DMS114 treated with DMSO at 0.1 percent for 48 hours (cell line): ENCODE measurements around the gene ANP32E.
"Not testable (repeated sequence)": the region's sequence is repeated elsewhere in the genome, so short reads cannot be mapped to it uniquely, and the experiment has no call there.

Experiments
- DNase-seq: peaks from one replicate; lab custom pipeline; 2025; ENCODE audit not compliant: unreplicated experiment; lab: John Stamatoyannopoulos, UW

Gene ANP32E

DNA sequence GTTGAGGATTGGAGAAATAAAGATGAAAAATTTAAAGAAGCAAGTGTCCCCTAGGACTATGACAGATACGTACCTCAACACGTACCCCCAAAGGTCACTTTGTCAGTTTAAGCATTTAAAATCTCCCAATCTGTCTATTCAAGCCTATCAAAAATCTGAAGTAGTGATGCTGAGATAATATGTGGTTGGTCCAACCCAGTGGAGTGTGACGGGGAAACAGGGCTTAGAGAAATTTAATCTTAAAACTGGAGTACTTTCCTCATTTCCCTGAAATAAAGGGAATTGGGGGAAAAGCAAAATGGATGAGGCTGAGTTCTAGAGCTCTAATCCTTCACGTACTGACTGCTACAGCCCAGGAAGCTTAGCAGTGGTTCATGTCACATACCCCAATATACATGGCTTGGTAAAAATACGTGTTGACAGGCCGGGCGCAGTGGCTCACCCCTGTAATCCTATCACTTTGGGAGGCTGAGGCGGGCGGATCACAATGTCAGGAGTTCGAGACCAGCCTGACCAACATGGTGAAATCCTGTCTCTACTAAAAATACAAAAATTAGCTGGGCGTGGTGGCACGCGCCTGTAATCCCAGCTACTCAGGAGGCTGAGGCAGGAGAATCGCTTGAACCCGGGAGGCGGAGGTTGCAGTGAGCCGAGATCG lies 21.7 kb downstream of the ANP32E start:
- DNase-seq = not testable (repeated sequence)

DNA sequence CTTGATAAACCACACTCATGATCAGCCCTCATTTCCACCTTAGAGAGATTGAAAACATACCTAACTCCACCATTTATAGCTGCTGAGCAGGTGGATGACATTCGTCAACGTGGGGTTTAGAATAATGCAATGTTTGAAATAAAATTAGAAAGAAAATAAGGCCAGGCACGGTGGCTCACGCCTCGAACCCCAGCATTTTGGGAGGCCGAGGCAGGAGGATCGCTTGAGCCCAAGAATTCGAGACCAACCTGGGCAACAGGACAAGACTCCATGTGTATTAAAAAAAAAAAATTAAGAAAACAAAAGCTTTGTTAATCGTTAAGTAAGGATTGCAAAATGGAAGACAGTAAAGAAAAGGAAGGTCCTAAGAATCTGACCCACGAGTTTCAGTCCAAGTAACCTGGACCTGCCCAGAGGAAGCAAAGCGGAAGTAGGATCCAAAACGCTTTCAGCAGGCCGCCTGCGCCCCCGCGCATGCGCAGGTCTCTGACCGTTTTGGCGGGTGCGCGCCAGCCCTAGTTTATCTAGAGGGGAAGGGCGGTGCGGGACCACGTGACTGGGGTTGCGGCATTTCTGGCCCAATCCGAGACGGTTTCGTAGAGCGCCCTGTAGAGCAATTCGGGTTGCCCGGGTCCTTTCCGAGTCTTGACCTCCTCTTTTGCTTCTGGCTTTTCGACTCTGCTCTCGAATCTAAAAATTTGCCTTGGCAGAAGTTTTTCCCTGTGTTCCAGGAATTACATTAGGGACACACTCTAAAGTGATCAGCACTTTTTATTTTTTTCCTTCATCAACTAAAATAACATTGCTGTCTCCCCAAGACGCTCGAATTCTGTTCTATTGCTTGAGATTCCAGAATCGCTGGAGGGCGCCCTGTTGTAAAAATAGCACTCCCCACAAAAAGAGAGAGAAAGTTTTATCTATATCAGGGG lies 22.5 kb downstream of the ANP32E start:
- DNase-seq = peak; percentile 97

DNA sequence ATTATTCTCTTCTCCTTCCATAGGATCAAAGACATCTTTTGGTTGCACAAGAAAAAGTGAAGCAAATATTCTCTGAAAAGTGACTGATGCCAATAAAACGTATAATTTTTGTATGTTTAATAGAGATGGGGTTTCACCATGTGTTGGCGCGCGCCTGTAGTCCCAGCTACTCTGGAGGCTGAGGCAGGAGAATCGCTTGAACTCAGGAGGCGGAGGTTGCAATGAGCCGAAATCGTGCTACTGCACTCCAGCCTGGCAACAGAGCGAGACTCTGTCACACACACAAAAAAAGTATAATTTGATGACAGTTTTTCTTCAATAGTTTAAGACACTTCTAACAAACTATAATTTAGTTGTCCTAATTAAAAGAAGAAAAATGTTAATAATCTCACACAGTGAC lies 23.8 kb downstream of the ANP32E start:
- no peak for DNase-seq

DNA sequence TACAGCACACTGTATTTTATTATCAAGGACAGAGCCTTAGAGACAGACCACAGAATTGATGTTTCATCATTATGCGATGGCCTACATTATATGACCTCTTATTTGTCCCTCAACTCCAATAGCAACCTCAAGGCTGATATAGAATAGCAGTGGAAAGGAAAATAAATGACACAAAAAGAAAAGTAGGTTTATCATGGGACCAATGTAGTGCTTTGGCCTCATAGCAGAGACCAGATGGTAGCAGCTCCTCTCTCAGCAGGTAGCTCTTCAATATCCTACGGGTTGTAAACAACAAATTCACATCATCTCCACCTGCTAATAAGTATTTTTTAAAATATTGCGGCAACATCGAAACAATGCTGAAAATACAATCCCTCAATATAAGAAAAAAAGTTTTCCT lies 25.2 kb downstream of the ANP32E start:
- DNase-seq = no peak

DNA sequence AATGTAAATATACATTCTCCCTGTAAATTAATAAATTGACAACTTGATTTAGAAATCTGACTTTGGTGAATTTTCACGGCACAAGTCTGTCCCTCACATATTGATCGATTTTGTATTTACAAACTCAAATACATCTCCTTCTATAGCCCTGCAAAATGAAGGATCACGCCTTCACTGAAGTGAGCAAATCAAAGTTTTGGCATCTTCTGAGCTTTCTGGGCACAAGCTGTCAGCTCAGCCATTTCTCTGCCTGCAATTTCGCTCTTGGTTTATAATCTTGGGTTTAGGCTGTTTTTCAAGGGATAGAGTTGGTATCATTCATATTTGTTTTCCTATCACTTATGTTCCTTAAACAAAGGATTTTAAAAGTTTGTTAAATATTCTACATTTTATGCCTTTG lies 25.8 kb downstream of the ANP32E start:
- no peak for DNase-seq

DNA sequence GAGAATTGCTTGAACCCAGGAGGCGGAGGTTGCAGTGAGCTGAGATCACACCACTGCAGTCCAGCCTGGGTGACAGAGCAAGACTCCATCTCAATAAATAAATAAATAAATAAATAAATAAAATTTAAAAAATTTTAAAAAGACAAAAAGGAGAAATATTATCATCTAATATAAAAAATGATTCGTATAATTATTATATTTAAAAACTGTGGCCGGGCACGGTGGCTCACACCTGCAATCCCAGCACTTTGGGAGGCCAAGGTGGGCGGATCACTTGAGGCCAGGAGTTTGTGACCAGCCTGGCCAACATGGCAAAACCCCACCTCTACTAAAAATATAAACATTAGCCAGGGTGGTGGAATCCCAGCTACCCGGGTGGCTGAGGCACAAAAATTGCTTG lies 27.5 kb downstream of the ANP32E start:
- not testable (repeated sequence) for DNase-seq

DNA sequence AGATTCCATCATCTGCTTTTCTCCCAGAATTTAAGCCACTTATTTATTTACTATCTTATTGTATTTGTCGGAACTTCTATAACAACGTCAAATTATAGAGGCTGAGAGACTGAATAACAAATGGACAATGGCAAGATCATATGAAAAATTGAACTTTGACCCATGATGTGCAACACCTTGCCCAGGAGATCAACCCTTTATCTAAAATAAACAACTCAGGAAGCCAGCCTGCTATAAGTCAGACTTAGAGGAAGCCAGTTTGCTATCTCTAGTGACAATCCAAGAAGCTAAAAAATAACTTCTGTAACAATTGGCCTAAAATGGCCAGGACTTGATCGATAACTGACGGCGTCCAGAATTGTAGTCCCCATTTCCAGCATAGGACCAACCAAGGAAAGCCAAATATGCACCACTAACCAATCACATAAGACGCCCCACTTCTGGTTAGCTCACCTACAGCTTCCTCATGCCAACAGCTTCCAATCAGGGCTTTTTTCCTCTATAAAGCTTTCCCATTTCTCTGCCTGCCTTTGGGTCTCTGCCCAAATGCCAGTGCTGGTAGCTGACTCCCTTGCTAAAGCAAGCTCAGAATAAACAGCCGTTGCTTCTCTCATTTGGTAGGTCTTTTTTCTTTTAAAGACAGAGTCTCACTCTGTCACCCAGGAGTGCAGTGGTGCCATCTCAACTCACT lies 28.5 kb downstream of the ANP32E start:
- DNase-seq = no peak

DNA sequence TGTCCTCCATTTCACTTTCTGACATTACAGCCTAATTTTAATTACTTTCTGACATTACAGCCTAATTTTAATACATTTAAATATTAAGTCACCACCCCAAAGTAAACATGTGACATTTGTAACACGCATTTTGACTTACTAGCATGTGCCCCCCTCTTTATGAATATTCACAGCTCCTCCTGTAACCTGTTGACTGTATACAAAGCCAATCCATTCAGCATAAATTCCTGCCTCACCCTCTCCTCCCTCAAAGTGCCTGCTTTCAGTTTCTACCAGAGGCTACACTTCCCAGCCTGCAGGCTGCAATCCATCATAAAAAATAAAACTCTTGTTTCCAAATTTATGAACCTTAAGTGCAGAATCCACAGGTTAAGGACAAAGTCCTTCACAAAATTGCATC lies 39.5 kb downstream of the ANP32E start:
- DNase-seq = no peak

DNA sequence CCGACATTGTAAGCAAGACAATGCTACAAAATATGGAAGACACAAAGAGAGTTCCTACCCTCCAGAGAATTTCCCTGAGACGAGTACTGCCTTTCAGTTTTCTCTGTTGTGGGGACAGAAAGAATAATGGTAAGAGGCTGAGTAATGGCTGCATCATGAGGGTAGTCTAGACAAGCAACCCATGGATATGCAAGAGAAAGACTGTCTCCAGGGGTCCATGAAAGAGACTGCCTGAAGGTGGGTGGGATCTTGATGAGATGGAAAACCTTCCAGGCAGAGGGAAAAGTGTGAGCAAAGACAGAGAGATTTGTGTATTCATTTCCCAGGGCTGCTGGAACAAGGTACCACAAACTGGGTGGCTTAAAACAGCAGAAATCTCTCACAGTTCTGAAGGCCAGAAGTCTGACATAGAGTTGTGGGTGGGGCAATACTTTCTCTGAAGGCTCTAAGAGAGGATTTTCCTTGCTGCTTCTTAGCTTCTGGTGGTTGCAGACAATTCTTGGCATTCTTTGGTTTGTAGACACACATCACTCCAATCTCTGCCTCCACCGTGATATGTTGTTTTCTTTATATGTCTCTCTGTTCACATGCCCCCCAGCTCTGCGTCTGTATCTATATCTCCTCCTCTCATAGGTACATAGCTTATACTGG lies 41.4 kb downstream of the ANP32E start:
- no peak for DNase-seq

DNA sequence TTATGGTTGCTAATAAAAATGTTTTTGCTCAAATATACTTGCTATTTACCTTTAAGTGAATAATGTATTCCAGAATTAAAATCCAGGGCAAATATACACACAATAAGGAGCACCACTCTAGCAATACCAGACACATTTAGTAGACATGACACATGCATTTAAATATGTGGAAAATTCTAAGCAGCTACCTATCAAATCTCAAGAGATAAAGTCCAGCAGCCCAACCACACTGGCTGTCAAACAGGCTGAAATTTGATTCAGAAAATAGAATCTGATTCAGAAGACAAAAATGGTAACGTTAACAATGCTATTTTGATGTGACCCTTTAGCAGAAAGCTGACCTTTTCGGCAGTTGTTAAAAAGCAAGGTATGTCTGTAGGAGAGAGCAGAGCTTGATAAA lies 43.9 kb downstream of the ANP32E start:
- DNase-seq = no peak

DNA sequence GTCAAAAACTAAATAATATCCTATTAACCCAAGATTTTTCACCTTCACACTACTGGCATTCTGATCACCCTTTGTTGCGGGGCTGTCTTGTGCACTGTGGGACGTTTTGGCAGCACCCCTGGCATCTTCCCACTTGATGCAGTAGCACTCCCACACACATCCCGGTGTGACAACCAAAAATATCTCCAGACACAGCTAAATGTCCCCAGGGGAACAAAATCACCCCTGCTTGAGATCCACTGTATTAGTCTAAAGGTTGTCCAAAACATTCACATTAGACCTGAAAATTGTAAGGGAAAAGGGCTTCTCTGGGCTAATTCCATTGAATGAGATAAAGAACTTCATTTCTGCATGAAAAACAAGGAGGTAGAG lies 48.4 kb downstream of the ANP32E start:
- DNase-seq = no peak

DNA sequence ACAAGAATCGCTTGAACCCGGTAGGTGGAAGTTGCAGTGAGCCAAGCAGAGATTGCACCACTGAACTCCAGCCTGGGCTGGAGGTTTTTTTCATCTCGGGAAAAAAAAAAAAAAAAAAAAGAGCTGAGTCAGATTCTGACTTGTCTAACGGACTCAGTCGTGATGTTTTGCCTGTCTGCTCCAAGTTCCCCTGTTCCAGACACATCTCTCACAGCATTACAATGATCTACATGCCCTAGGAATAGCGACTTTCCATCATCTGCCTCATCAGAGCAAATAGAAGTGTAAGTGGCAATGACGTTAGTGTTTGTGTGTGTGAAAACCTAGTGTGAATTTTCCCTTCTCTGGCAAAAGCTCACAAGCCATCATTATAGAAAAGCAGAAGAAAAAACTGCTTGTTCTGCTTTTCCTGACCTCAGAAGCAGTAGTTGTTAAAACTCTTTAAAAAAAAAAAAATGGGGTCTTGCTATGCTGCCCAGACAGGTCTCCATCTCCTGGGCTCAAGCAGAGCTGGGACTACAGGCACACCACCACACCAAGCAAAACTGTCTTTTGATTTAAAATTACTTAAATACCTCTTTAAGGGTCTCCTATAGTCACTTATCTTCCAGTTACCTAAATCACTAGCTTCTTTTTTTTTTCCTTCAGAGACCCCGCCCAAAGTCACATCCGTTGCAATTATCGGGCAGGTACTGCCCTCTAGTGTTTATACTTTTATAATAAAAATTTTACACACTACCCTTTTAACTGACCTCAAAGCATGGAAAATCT lies 48.9 kb downstream of the ANP32E start:
- peak; percentile 81 for DNase-seq

DNA sequence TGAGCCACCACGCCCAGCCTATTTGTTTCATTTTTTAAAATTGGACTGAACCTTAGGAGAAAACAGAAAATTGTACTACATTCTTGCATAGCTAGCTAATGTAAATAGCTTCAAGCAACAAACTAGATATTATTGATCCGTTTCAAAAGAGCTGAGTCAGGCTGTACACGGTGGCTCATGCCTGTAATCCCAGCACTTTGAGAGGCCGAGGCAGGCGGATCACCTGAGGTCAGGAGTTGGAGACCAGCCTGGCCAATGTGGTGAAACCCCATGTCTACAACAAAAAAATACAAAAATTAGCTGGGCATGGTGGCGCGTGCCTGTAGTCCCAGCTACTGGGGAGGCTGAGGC lies 49.5 kb downstream of the ANP32E start:
- not testable (repeated sequence) for DNase-seq

DNA sequence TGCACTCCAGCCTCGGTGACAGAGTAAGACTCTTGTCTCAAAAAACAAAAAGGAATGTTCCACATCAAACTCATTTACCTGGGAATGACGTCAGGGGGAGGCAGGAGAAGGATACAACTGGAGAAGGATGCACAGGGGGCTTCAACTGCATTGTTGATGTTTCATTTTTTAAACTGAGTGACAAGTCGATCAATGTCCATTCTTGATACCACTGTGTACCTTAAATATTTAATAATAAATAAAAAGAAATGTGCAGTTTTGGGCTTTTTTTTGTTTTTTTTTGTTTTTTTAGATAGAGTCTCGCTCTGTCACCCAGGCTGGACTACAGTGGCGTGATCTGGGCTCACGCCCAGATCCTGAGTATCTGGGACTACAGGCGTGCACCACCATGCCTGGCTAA lies 50.4 kb downstream of the ANP32E start:
- no peak for DNase-seq

DNA sequence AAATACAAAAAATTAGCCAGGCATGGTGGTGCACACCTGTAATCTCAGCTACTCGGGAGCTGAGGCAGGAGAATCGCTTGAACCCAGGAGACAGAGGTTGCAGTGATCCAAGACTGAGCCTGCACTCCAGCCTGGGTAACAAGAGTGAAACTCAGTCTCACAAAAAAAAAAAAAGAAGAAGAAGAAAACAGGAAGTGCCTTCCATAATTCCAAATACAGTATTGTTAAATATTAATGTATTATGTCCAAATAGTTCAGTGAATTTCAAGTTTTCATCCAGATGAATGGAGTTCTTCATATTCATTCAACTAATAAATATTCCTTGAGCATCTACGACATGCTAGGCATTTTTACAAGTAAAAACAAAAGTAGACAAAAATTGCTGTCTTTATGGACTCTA lies 52.9 kb downstream of the ANP32E start:
- no peak for DNase-seq

DNA sequence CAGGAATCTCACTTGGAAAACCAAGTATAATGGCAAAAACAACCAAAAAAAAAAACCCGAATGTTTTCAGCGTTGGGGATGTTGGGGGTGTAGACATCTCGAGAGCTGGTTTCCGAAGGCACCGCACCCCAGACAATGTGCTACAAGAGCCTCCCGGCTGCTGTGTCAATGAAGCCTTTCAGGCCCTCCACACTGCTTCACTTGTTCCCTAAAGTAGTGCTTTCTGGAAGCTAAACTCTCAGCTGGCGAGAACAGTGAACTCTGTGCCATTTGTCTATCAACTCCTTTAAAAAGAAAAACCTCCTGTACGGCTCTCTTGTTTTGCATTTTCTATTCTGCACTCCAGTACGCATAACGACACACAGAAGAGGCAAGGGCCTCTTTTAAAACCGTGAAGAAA lies 53.7 kb downstream of the ANP32E start:
- DNase-seq = no peak

DNA sequence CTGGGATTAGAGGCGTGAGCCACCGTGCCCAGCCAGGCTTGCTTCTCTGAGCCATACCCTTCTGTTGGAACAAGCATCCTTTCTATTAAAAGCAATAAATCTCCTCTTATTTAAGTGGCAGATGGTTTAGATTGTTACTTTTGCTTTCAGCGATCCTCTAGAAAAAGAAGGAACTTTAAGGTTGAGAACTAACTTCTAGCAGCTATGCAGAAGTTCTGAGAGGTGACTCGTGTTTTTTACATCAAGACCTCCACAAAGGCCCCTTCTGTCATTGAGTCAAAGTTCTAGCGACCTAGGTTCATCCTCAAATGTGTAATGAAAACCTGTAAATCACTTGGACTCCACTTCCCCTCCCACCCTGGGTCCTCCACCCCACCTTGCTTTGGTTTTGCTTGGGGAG lies 55.4 kb downstream of the ANP32E start:
- no peak for DNase-seq

DNA sequence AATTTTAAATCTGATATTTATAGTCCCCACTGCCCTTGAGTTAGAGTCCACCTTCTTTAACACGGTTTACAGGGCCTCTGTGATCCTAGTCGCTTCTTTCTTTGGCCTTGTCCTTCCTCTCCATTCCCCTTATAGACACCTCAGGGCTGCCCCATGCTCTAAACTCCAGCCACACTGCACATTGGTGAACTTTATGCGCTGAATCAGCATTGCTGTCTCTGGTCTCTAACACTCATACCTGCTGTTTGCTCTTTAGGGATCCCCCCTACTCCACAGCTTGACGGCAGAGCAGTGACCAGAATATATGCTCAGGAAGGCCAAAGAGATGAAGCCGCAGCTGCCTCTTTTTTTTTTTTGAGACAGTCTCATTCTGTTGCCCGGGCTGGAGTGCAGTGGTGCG lies 56.0 kb downstream of the ANP32E start:
- DNase-seq = no peak

DNA sequence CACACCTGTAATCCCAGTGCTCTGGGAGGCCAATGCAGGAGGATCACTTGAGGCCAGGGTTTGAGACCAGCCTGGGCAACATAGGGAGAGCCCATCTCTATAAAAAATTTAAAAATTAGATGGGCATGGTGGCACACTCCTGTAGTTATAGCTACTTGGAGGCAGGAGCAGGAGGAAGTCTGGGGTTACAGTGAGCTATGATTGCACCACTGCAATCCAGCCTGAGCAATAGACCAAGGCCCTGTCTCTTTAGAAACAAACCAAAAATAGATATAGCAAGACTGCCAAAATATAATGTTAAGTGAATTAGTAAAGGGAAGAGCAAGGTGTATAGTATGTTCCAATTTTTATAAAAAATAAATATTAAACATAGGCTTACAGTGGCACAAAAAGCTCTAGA lies 57.4 kb downstream of the ANP32E start:
- no peak for DNase-seq

DNA sequence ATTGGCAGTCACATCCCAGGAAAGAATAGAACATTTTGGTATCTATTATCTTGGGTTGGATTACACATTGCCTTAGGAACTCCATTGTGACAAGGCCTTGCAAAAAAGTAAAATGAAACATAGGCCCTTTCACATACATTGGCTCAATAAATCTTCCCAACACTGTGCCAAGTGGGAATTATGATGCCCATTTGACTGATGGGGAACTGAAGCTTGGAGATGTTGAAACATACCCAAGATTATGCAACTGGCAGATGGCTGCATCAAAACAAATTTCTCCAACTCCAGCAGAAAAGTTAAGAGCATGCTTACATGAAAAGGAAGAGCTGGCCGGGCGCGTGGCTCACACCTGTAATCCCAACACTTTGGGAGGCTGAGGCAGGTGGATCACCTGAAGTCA lies 59.3 kb downstream of the ANP32E start:
- no peak for DNase-seq

DNA sequence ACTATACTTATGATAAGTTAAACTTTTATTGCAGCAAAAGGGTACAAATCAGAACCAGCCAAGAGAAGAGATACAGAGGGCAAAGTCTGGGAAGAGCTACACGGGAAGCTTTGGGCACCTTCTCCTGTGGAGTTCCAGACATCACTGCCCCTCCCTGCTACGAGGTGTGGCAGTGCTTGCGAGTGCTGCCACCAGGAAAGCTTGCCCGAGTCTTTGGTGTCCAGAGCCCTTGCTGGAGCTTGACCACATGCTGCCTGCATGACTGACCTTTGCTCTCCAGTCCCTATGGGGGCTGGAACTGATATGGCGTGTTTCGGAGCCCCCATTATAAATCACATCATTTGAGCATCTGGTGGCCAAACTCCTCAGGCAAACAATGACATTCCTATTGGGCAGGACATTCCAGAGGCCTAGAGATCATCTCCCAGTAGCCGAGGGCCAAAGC lies 62.7 kb downstream of the ANP32E start:
- DNase-seq = no peak
